ENCODE results near the gene C9.

DNA sequence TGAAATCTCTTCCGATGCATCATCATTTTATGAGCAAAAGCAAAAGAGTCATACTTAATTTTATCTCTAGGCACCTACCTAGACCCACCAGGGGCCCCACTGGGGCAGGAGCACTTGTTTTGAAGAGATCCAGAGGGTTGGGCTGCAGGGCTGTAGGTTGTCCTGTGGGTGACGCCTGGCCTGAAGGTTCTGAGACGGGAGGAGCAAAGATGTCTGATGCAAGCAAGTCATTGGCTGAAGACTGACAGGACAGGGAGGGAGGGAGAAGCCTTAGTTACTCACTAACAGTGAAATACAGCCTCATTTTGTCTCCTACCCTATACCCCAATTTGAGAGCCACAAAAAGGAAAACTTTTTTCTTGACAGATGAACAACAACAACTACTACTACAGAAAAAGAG lies 17.1 kb upstream of the C9 start:
- TF ChIP-seq CTCF (IDR thresholded peaks at IDR 0.05) (no peak), POLR2A (IDR thresholded peaks at IDR 0.05) (no peak)

Measured in heart left ventricle (tissue), 13 donors.